ENCODE results near the gene SUPT6H.

The SUPT6H gene

GRCh38 chr17:28635506-28635905 is 26.5 kb upstream of the SUPT6H start:
- DNase-seq (ENCODE audit: low read depth): no peak
- no peak for TF ChIP-seq CTCF (IDR thresholded peaks at IDR 0.05; ENCODE audit: control insufficient read depth, extremely low read depth, insufficient read depth)

GRCh38 chr17:28641579-28641978 is 20.4 kb upstream of the SUPT6H start:
- H3K4me3 ChIP-seq (ENCODE audit: low read depth, low read length): no peak overlapping the region
- no peak for DNase-seq (ENCODE audit: low read depth)
- TF ChIP-seq CTCF (IDR thresholded peaks at IDR 0.05; ENCODE audit: control insufficient read depth, extremely low read depth, insufficient read depth): no peak

More at GRCh38 chr17:28635506-28635905, 26.5 kb upstream of the SUPT6H start:
- H3K4me3 ChIP-seq (ENCODE audit: low read depth, low read length): no peak overlapping the region

GRCh38 chr17:28643983-28644786 is 17.8 kb upstream of the SUPT6H start:
- peak overlapping the region; percentile 99 for H3K4me3 ChIP-seq (ENCODE audit: low read depth, low read length)
- TF ChIP-seq CTCF (IDR thresholded peaks at IDR 0.05; ENCODE audit: control insufficient read depth, extremely low read depth, insufficient read depth): peak; percentile 32; the same call in 1 of the 2 replicates
- DNase-seq (ENCODE audit: low read depth): peak; percentile 35

- TF ChIP-seq CTCF (IDR thresholded peaks at IDR 0.05; ENCODE audit: control insufficient read depth, extremely low read depth, insufficient read depth): no peak
- H3K4me3 ChIP-seq (ENCODE audit: low read depth, low read length): peak within 1 kb of the TSS; percentile 99
- DNase-seq (ENCODE audit: low read depth): peak; percentile 78
These were observed 17.0 kb upstream of the SUPT6H start, which contains the start of gene BLTP2 for GRCh38 chr17:28644787-28645575. TSS of gene BLTP2 (minus strand) at chr17:28645158. CDS start at chr17:28645056, 102 bp downstream.

- no peak for TF ChIP-seq CTCF (IDR thresholded peaks at IDR 0.05; ENCODE audit: control insufficient read depth, extremely low read depth, insufficient read depth)
- no peak for DNase-seq (ENCODE audit: low read depth)
- peak overlapping the region; percentile 99 for H3K4me3 ChIP-seq (ENCODE audit: low read depth, low read length)
These were observed 16.4 kb upstream of the SUPT6H start for GRCh38 chr17:28645576-28645939.

- no peak for TF ChIP-seq CTCF (IDR thresholded peaks at IDR 0.05; ENCODE audit: control insufficient read depth, extremely low read depth, insufficient read depth)
- H3K4me3 ChIP-seq (ENCODE audit: low read depth, low read length): no peak overlapping the region
- no peak for DNase-seq (ENCODE audit: low read depth)
These were observed 15.8 kb upstream of the SUPT6H start for GRCh38 chr17:28646039-28646754.
